Activated CD8-positive, alpha-beta memory T cell treated with anti-CD3 and anti-CD28 coated beads, Interleukin-2, amount 50 U/mL, for 4 hours (primary cell): Measurements from ENCODE around the gene RMDN3.
A peak's percentile ranks its signal among the peaks of the same experiment; 100 is the strongest.

Experiments used
- DNase-seq: peaks from one replicate; pipeline ENCODE4 v3.0.0-alpha.2; 2020

Gene RMDN3

GRCh38 chr15:40754883-40755811, at the start of gene RMDN3:
Gene RMDN3, minus strand, starts transcription at chr15:40755254. Its CDS starts 471 bp downstream, at chr15:40754783.
- DNase-seq = peak; percentile 94

GRCh38 chr15:40803688-40804087, 48.6 kb upstream of the RMDN3 start:
- no peak for DNase-seq

GRCh38 chr15:40803076-40803475, 48.0 kb upstream of the RMDN3 start:
- no peak for DNase-seq

GRCh38 chr15:40799523-40799922, 44.5 kb upstream of the RMDN3 start:
- DNase-seq = no peak

GRCh38 chr15:40796512-40796911, 41.5 kb upstream of the RMDN3 start:
- DNase-seq = no peak

GRCh38 chr15:40796041-40796440, 41.0 kb upstream of the RMDN3 start:
- no peak for DNase-seq

GRCh38 chr15:40793216-40793989, 38.3 kb upstream of the RMDN3 start:
- no peak for DNase-seq

GRCh38 chr15:40792394-40792793, 37.3 kb upstream of the RMDN3 start:
- no peak for DNase-seq

GRCh38 chr15:40790718-40791117, 35.7 kb upstream of the RMDN3 start:
- no peak for DNase-seq

- no peak for DNase-seq
Observed at GRCh38 chr15:40789999-40790398, 34.9 kb upstream of the RMDN3 start.

GRCh38 chr15:40789119-40789518, 34.1 kb upstream of the RMDN3 start:
- DNase-seq = no peak

- no peak for DNase-seq
Observed at GRCh38 chr15:40787991-40788390, 32.9 kb upstream of the RMDN3 start.

GRCh38 chr15:40787344-40787841, 32.3 kb upstream of the RMDN3 start:
- peak; percentile 69 for DNase-seq

GRCh38 chr15:40785814-40786213, 30.8 kb upstream of the RMDN3 start:
- no peak for DNase-seq

- no peak for DNase-seq
Observed at GRCh38 chr15:40785164-40785563, 30.1 kb upstream of the RMDN3 start.

- peak; percentile 80 for DNase-seq
Observed at GRCh38 chr15:40782609-40783227, 27.7 kb upstream of the RMDN3 start.

GRCh38 chr15:40776537-40777141, 21.6 kb upstream of the RMDN3 start:
- DNase-seq = peak; percentile 51

GRCh38 chr15:40775740-40776536, 20.9 kb upstream of the RMDN3 start:
- DNase-seq = no peak

- no peak for DNase-seq
Observed at GRCh38 chr15:40775007-40775406, 20.0 kb upstream of the RMDN3 start.

GRCh38 chr15:40773902-40774301, 18.8 kb upstream of the RMDN3 start:
- DNase-seq = no peak

- DNase-seq = no peak
Observed at GRCh38 chr15:40773496-40773895, 18.4 kb upstream of the RMDN3 start.

- no peak for DNase-seq
Observed at GRCh38 chr15:40772014-40772413, 17.0 kb upstream of the RMDN3 start.
